Superior temporal gyrus (tissue), 1 donor: ENCODE data around the gene GON4L.
"Not testable (repeated sequence)": the region's sequence is repeated elsewhere in the genome, so short reads cannot be mapped to it uniquely, and the experiment has no call there.

Experiments
- DNase-seq: peaks from one replicate; pipeline ENCODE4 v3.0.0-alpha.2; 2016; ENCODE audit errors: extremely low spot score

The GON4L gene

DNA sequence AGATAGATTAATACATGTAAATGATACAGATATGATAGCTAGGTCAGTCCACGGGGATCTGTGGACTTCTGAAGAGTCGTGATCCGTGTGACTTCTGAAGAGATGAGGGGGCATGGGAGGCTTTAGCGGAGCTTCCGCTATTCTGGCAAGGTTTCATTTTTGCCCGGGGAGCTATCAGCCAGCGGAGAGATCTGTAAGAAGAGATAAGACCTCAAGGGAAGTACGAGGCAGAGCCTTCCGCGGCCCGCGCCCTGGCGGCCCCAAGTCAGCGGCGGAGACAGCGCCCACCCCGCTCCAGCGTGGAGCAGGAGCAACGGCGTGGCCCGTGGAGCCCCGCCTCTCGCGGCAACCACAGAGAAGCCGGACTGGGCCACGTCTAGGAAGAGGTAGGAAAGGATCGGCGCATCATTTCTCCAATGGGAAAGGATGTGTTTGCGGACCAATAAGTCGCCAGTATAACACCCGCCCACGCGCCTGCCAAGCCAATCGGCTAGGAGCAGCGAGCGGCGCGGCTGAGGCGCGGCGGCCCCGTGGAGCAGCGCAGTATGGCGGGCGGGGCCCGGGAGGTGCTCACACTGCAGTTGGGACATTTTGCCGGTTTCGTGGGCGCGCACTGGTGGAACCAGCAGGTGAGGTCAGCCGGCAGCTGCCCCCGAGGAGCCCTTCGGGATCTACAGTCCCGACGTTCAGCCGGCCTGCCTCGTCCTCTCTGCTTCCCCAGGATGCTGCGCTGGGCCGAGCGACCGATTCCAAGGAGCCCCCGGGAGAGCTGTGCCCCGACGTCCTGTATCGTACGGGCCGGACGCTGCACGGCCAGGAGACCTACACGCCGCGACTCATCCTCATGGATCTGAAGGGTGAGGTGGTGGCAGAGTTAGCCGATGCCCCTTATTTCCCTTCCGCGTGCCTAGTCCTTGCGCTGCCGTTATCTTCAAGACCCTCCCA lies 111.5 kb downstream of the GON4L start:
- DNase-seq: peak; percentile 97

DNA sequence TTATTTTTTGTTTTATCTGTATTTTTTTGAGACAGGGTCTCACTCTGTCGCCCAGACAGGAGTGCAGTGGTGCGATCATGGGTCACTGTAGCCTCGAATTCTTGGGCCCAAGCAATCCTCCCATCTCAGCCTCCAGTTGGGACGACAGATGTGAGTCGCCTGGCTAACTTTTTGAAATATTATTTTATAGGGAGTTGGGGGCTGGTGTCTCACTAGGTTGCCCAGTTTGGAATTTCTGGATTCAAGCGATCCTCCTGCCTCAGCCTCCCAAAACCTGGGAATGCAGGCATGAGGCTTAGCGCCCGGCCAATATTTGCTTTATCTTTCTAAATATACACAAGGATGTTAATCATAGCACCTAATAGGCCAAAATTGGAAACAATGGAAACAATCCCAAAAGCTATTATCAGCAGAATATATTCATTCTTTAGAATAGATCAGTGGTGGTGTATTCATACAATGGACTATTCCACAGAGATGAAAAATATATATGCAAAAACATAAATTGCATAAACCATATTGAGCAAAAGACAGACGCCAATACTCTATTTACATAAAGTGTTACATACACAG lies 112.2 kb downstream of the GON4L start:
- DNase-seq: no peak

DNA sequence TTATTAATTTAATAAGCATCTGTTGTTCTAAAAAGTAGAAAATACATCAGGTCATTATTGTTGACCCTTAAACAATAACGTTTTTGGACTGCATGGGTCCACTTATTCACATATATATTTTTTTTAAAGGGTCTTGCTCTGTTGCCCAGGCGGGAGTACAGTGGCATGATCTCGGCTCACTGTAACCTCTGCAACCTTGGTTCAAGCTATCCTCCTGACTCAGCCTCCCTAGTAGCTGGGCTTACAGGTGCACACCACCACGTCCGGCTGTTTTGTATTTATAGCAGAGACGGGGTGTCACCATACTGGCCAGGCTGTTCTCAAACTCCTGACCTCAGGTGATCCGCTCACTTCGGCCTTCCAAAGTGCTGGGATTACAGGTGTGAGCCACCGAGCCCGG lies 115.1 kb downstream of the GON4L start:
- DNase-seq: no peak

DNA sequence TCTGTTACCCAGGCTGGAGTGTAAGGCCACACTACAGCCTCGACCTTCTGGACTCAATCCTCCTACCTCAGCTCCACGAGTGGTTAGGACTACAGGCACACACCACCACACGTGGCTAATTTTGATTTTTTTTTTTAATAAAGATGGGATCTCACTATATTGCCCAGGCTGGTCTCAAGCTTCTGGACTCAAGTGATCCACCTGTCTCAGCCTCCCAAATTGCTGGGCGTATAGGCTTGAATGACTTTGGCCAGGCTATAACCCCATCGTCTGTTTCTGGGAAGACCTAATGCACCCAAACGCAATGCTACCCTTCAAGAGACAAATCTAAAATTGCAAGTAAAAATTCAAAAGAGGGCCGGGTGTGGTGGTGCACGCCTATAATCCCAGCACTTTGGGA lies 116.0 kb downstream of the GON4L start:
- no peak for DNase-seq

DNA sequence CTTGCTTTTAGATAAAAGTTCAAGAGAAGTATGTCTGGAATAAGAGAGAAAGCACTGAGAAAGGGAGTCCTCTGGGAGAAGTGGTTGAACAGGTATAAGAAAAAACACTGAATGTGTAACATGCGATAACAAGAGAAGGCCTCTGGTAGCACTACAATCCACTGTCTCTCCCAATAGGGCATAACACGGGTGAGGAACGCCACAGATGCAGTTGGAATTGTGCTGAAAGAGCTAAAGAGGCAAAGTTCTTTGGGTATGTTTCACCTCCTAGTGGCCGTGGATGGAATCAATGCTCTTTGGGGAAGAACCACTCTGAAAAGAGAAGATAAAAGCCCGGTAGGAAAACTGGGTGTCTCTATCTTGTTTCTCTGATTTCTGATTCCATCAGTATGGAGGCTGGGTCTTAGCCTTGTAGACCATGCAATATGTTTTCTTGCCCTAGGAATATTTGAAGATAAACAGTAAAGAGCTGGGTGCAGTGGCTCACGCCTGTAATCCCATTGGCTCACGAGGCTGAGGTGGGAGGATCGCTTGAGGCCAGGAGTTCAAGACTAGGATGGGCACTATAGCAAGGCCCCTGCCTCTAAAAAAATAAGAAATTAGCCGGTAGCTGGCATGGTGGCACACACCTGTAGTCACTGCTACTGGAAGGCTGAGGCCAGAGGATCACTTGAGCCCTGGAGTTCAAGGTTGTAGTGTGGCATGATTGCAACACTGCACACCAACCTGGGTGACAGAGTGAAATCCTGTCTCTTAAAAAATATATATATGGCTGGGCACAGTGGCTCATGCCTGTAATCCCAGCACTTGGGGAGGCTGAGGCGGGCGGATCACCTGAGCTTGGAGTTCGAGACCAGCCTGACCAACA lies 127.7 kb downstream of the GON4L start:
- peak; percentile 93 for DNase-seq

DNA sequence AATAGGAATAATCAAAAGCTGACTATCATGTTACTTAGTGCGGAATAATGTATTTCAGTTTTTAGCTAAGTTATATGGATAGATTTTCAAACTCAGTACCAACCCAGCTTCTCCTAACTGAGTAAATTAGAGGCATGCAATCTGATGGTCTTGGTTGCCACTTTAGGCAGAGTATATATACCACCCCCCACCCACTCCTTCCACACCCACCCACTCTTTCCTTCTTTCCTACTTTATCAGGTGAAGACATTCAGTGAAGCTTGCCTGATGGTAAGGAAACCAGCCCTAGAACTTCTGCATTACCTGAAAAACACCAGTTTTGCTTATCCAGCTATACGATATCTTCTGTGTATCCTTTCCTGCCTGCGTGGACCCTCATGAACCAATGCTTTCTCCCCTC lies 131.9 kb downstream of the GON4L start:
- no peak for DNase-seq

DNA sequence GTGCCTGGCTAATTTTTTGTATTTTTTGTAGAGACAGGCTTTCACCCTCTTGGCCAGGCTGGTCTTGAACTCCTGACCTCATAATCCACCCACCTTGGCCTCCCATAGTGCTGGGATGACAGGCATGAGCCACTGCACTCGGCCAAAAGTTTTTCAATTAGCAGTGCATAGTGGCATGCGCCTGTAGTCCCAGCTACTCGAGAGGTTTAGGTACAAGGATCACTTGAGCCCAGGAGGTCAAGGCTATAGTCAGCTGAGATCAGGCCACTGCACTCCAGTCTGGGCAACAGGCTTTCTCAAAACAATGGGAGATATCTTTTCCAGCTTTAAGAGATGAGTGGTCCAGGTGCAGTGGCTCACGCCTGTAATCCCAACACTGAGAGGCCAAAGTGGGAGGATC lies 137.3 kb downstream of the GON4L start:
- DNase-seq: no peak

DNA sequence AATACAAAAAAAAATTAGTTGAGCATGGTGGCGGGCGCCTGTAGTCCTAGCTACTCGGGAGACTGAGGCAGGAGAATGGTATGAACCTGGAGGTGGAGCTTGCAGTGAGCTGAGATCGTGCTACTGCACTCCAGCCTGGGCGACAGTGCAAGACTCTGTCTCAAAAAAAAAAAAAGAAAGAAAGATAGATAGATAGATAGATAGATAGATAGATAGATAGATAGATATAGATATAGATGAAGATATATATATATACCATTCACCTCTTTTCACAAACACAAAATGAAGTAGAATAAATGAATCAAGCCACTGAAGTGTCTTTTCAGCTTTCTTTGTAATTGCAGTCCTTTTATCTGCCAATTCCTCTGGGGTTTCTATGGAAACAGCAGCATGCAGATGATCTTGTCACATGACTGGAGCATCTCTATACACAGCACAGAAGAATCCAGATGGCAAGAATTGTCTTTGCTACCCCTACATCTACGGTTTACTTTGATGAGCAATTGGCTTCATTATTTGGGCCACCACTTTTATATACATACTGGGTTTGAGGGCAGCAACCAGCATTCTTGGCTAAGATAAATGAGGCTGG lies 138.4 kb downstream of the GON4L start:
- DNase-seq: peak; percentile 76

DNA sequence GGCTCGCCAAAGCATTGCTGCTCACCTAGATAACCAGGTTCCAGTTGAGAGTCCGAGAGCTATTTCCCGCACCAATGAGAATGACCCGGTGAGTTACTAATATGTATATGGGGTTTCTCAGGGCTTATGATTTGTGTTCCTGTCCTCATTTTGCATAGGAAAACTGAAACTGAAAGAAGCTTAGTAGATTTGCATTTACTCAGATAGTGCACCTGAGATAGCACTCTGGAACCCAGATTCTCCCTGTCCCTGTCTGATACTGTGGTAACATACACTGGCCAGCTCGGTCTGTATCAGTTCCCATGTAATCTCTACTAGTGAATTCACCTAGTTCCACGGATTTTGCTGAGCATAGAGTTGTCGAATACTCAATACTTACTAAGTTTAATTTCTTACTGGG lies 140.0 kb downstream of the GON4L start:
- no peak for DNase-seq

DNA sequence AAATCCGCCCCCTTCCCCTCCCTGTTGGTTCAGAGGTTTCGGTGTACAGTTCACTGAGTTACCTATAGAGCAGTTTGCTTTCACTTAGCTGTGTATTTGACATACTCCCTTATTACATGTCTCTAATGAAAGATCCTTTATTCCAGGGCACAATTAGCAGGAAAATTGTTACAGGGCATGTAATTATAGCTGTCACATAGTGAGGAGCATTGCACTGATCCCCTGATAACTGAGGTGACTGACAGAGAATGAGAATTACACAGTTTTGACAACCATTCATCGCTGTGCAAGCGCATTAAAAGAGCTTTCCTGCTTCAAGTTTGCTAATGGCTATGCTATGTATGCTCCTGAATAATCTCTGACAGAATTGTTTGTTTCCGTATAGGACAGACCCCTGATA lies 141.2 kb downstream of the GON4L start:
- DNase-seq: no peak

DNA sequence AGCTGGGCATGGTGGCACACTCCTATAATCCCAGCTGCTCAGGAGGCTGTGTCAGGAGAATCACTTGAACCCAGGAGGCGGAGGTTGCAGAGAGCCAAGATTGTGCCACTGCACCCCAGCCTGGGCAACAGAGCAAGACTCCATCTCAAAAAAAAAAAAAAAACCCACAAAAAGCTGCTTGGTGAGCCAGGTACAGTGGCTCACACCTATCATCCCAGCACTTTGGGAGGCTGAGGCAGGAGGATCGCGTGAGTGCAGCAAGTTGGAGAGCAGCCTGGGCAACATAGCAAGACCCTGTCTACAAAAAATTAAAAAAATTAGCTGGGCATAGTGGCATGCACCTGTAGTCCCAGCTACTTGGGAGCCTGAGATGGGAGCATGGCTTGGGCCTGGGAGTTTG lies 142.0 kb downstream of the GON4L start:
- DNase-seq: not testable (repeated sequence)

DNA sequence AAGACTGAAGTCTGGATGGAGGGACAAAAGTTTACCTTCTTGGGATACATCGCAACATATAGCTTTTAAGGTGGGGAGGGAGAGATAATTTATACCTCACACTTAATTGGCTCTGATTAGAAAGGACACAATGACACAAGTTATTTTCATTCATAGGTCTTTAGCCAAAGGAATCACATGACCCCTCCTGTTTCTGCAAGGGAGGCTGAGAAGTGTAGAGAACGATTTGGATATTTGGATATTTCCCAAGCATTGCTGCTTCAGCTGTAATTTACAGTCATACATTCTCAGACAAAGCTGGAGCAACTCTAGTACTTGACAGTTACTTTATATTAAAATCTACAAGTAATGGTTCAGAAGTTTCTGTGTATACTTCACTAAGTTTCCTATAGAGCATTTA lies 143.9 kb downstream of the GON4L start:
- DNase-seq: no peak

DNA sequence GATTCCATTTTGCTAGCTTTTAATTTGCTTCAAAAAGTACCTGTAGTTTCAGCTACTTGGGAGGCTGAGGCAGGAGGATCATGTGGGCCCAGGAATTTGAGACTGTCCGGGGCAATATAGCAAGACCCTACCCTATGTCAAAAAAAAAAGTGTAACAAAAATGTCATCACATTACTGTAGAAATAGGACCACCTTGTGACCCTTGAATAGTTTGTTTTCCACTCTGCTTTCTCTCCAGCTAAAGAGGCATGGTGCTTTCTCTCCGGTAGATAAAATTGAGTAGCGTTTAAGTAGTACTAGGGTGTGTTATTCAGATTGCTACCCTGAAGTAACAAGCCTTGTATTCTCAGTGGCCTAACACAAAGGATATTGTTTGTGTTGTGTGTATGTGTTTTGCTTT lies 144.4 kb downstream of the GON4L start:
- peak; percentile 44 for DNase-seq

DNA sequence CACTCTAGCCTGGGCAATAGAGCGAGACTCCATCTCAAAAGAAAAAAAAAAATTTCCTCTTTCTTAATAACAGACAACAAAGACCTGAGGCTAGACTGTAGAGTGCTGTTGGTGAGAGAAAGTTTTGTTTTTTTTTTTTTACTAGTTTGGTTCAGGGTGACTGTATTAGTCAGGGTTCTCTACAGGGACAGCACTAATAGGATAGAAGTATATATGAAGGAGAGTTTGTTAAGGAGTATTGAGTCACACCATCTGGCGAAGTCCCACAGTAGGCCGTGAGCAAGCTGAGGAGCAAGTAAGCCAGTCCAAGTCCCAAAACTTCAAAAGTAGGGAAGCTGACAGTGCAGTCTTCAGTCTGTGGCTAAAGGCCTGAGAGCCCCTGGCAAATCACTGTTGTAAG lies 145.6 kb downstream of the GON4L start:
- not testable (repeated sequence) for DNase-seq

DNA sequence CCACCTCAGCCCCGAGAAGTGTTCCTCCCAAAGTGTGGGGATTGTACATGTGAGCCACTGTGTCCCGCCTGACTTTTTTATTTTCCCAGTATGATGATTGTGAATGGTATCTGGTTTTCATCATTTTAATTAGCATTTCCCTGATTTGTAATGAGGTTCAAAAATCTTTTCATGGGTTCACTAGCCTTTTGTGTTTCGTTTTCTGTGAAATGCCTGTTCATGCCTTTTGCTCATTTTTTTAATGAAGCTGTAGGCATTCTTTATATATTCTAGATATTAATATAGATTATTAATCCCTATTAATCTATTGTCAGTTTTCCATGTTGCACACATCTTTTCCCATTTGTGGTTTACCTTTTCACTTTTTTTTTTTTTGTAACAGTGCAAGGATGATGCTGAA lies 147.6 kb downstream of the GON4L start:
- no peak for DNase-seq

DNA sequence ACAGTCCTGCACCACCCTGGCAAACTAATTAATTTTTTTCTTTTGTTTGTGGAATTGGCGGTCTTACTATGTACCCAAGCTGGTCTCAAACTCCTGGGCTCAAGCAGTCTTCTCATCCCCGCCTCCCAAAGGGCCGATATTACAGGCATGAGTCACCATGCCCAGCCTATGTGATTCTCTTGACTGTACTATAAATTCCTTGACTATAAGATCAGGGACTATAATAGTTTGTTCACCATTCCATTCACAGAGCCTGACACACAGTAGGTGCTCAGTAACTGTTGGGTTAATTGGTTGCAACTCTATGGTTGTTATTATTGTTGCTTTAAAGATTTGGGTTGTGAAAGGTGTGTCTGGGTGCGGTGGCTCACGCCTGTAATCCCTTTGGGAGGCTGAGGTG lies 150.9 kb downstream of the GON4L start:
- no peak for DNase-seq

DNA sequence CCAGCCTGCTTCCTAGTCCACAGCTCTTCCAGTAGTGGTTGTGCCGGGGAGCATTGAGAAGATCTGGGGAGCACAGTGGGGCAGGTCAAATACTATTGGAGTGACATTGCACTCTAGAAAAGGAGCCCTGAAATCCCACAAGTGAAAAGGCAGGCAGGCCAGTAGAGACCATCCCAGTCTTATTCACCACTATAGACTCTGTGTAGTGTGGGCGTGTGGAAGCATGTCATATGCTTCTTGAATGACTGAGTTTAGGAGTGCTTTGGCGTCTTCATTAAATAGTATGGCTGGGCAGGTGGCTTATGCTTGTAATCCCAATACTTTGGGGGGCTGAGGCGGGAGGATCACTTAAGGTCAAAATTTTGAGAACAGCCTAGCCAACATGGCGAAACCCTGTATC lies 152.6 kb downstream of the GON4L start:
- DNase-seq: not testable (repeated sequence)

DNA sequence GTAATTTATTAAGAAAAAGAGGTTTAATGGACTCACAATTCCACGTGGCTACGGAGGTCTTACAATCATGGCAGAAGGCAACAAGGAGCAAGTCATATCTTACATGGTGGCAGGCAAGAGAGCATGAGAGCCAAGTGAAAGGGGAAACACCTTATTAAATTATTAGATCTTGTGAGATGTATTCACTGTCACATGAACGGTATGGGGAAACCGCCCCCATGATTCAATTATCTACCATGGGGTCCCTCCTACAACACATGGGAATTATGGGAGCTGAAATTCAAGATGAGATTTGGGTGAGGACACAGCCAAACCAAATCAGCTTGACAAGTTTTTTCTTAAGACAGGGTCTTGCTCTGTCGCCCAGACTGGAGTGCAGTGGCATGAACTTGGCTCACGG lies 153.8 kb downstream of the GON4L start:
- no peak for DNase-seq

DNA sequence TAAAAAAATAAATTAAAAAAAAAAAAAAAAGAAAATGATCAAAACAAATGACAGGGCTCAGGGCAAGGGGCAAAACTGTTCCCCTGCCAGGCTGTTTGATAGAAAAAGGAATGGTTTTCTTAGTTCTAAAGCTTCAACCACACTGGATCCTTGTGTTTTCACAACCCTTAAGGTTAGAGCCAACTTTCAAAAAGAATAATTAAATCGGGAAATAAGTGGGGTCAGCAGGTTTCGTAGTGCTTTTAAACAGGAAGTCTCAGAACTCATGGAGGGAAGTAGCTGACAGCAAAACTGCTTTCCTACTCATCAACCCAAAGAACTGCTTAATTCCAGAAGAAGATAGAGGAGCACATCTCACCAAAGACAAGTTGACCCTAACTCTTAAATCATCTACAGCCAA lies 155.3 kb downstream of the GON4L start:
- DNase-seq: not testable (repeated sequence)
